Neuronal stem cell (in vitro differentiated cells): ENCODE results near the gene ZNF324.
A peak's percentile ranks its signal among the peaks of the same experiment; 100 is the strongest.
"Not testable (repeated sequence)": the region's sequence is repeated elsewhere in the genome, so short reads cannot be mapped to it uniquely, and the experiment has no call there.

Experiments
- DNase-seq: peaks from one replicate; pipeline ENCODE4 v3.0.0-alpha.2; 2013; ENCODE audit warnings: low spot score
- H2AFZ ChIP-seq: one replicate; pipeline ENCODE4 v1.6.1; 2013; ENCODE audit warnings: mild to moderate bottlenecking, low read length, inconsistent platforms
- H2AK5ac ChIP-seq: 2 replicates; pipeline ENCODE4 v1.6.1; 2013; ENCODE audit warnings: low read depth, mild to moderate bottlenecking, inconsistent platforms, low read length, moderate library complexity, mixed read lengths
- H2BK120ac ChIP-seq: 2 replicates; pipeline ENCODE4 v1.6.1; 2013; ENCODE audit warnings: low read depth, mild to moderate bottlenecking, inconsistent platforms, low read length, moderate library complexity, mixed read lengths
- H2BK12ac ChIP-seq: one replicate; pipeline ENCODE4 v1.6.1; 2013; ENCODE audit warnings: low read length, inconsistent platforms
- H2BK15ac ChIP-seq: 2 replicates; pipeline ENCODE4 v1.6.1; 2013; ENCODE audit warnings: mild to moderate bottlenecking, low read length, inconsistent platforms, mixed read lengths
- H2BK5ac ChIP-seq: one replicate; pipeline ENCODE4 v1.6.1; 2013; ENCODE audit warnings: inconsistent platforms, mild to moderate bottlenecking, low read length, moderate library complexity
- H3K14ac ChIP-seq: one replicate; pipeline ENCODE4 v1.6.1; 2013; ENCODE audit warnings: low read length, inconsistent platforms
- H3K18ac ChIP-seq: 2 replicates; pipeline ENCODE4 v1.6.1; 2013; ENCODE audit warnings: low read length, inconsistent platforms
- H3K23ac ChIP-seq: 2 replicates; pipeline ENCODE4 v1.6.1; 2013; ENCODE audit warnings: low read depth, mild to moderate bottlenecking, mixed read lengths, low read length, inconsistent platforms; ENCODE audit not compliant: poor library complexity
- H3K27ac ChIP-seq: replicated peaks from 3 replicates; pipeline ENCODE4 v1.5.1; 2013; ENCODE audit warnings: low read length, inconsistent platforms
- H3K27me3 ChIP-seq, 3 experiments: 2 replicates each; pipeline ENCODE4 v1.6.1; 2013; ENCODE audit warnings: low read length in 3 of 3, mild to moderate bottlenecking in 2 of 3, inconsistent platforms in 1 of 3, low read depth in 1 of 3, mixed read lengths in 1 of 3, moderate library complexity in 1 of 3; ENCODE audit not compliant: control insufficient read depth in 3 of 3, insufficient read depth in 3 of 3
- H3K36me3 ChIP-seq, 2 donors: replicated peaks in 1 of 2; 2 replicates each; pipeline ENCODE4 v1.6.1; 2013; ENCODE audit warnings: low read length in 2 of 2; ENCODE audit not compliant: control insufficient read depth in 2 of 2, insufficient read depth in 2 of 2
- H3K4ac ChIP-seq: 2 replicates; pipeline ENCODE4 v1.6.1; 2013; ENCODE audit warnings: inconsistent platforms, mild to moderate bottlenecking, low read length, moderate library complexity
- H3K4me1 ChIP-seq, 2 donors: 1 replicate in 1 of 2; 2 replicates in 1 of 2; pipeline ENCODE4 v1.6.1; 2013; ENCODE audit warnings: low read length in 2 of 2, low read depth in 1 of 2; ENCODE audit not compliant: control insufficient read depth in 2 of 2, insufficient read depth in 1 of 2
- H3K4me2 ChIP-seq: one replicate; pipeline ENCODE4 v1.6.1; 2013; ENCODE audit warnings: mild to moderate bottlenecking, low read length, inconsistent platforms; ENCODE audit not compliant: insufficient read depth, poor library complexity, severe bottlenecking
- H3K4me3 ChIP-seq, 2 donors: 2 replicates each; pipeline ENCODE4 v1.5.1; 2013; ENCODE audit warnings: low read length in 2 of 2, mild to moderate bottlenecking in 2 of 2, inconsistent platforms in 1 of 2, moderate library complexity in 1 of 2
- H3K79me1 ChIP-seq: one replicate; pipeline ENCODE4 v1.6.1; 2013; ENCODE audit warnings: low read depth, mild to moderate bottlenecking, inconsistent platforms, low read length, moderate library complexity
- H3K9ac ChIP-seq: one replicate; pipeline ENCODE4 v1.6.1; 2013; ENCODE audit warnings: mild to moderate bottlenecking, low read depth, low read length, inconsistent platforms; ENCODE audit not compliant: poor library complexity
- H3K9me3 ChIP-seq, 2 donors: replicated peaks in 1 of 2; 2 replicates each; pipeline versions ENCODE3 to v1.6.1; 2013; ENCODE audit warnings: low read length in 2 of 2, mild to moderate bottlenecking in 2 of 2, inconsistent platforms in 1 of 2, low read depth in 1 of 2, mixed read lengths in 1 of 2, moderate library complexity in 1 of 2; ENCODE audit not compliant: control insufficient read depth in 2 of 2, insufficient read depth in 1 of 2
- H4K8ac ChIP-seq: one replicate; pipeline ENCODE4 v1.6.1; 2013; ENCODE audit warnings: low read depth, mild to moderate bottlenecking, inconsistent platforms, low read length, moderate library complexity
- H4K91ac ChIP-seq: one replicate; pipeline ENCODE4 v1.6.1; 2013; ENCODE audit warnings: low read length, low read depth, mild to moderate bottlenecking, inconsistent platforms; ENCODE audit not compliant: poor library complexity
- WGBS, 2 donors: extraction: QIAGEN DNeasy Blood & Tissue Kit; methylation state at CpG; one replicate each; pipeline ENCODE4 v1.1.7; 2013; ENCODE audit warnings: missing lambda C conversion rate in 2 of 2, mixed read lengths in 1 of 2; ENCODE audit not compliant: insufficient read length in 2 of 2, insufficient replicate concordance in 1 of 2; ENCODE audit errors: extremely low coverage in 2 of 2; 5-methylcytosine and 5-hydroxymethylcytosine counted together

Gene ZNF324

DNA sequence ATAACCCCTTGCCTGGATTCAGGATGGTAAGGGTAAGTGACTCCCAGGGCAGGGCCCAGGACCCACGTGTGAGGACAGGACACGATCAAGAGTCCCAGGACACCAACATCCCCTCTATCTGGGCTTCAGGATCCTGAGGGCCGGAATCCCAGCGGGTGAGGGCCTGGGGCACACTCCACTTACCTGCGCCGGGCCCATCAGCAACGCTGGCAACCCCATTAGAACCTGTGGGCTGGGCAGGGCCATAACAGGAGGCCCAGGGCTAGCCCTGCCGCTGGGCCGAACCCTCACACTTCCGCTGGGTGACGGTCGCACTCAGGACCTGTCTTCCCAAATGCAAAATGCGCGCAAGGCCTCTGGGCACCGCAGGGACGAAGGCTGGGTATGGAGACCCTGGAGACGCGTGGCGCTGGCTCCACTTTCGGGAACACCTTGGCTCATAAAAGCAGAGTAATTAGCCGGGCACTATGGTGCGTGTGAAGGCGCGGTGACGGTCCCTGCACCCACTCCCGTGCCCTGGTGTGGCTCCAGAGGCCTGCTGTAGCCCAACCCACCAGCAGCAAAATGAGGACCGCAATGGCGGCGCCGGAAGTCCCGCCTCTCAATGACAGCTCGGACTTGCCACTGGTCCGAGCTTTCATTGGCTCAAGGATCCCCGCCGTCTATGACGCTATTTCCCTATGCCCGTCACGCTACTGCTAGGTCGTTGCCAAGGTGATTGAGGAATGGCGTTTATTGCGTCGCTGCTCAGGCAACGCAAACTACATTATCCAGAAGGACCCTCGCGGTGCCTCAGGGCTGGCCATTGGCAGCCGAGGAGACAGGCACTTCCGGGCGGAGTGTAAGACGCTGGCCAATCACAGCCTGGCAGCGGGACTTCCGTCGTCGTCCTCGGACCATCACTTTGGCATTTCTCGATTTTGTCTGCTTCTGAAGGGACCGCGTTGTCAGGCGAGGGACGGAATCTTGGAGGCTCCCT, 27.0 kb upstream of the ZNF324 start, which contains the start of gene ZNF132:
TSS of gene ZNF132 (minus strand) at position 578 of the 979 bp plus-strand sequence. CDS start at position 246, 332 bp downstream.
- H3K9me3 ChIP-seq, result peaks cover 25 to 37% of the 10 kb centered on the region in 2 donors
- peaks cover 6% of the 10 kb centered on the region for H3K79me1 ChIP-seq
- no peak within 1 kb of the TSS for H4K8ac ChIP-seq
- WGBS, 2 donors, result no CpG with 5 or more reads among the region's 59 CpGs
- H3K27ac ChIP-seq, result no peak within 1 kb of the TSS
- peak within 1 kb of the TSS; percentile 87 for H3K9ac ChIP-seq
- H2BK5ac ChIP-seq, result no peak within 1 kb of the TSS
- H3K4me1 ChIP-seq, result peaks cover 0 to 10% of the 10 kb centered on the region in 2 donors
- H3K27me3 ChIP-seq, result no peaks in the 10 kb centered on the region
- H3K4me2 ChIP-seq, result peak within 1 kb of the TSS; percentile 93
- peak within 1 kb of the TSS; percentile 79 for H3K4ac ChIP-seq
- H3K18ac ChIP-seq, result peak within 1 kb of the TSS; percentile 92
- H4K91ac ChIP-seq, result no peak within 1 kb of the TSS
- no peak within 1 kb of the TSS for H2BK120ac ChIP-seq
- no peak within 1 kb of the TSS for H2BK12ac ChIP-seq
- H2AFZ ChIP-seq, result peak within 1 kb of the TSS; percentile 82
- peaks cover 9 to 30% of the 10 kb centered on the region in 2 donors for H3K36me3 ChIP-seq
- H3K14ac ChIP-seq, result peak within 1 kb of the TSS; percentile 73
- peak; percentile 97 for DNase-seq
- H3K4me3 ChIP-seq, result peak within 1 kb of the TSS; percentile 69 to 87
- H3K23ac ChIP-seq, result peak within 1 kb of the TSS; percentile 40
- no peak within 1 kb of the TSS for H2BK15ac ChIP-seq
- H2AK5ac ChIP-seq, result peak within 1 kb of the TSS; percentile 66

DNA sequence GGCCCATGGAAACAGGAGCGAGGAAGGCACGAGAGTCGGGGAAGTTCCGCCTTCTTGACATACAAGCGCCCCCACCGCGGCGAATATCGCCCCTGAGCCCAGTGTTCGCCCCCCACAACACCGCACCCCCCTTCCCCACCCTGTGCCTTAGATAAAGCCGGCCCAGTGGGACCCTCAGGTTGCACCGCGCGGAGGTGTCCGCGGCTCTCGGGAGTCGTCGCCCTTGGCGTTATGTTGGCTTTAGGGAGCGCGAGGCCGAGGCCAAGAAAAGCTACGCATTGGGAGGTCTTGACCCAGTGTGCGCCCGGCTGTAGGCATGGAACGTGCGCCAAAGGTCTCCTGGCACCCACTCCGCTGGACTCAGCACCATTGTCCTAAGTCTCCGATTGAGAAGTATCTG, 26.3 kb upstream of the ZNF324 start:
- H3K27ac ChIP-seq, result no peak overlapping the region
- H2BK15ac ChIP-seq, result no peak overlapping the region
- H3K9ac ChIP-seq, result peak overlapping the region; percentile 60
- no peak for DNase-seq
- no peak overlapping the region for H2BK120ac ChIP-seq
- H3K9me3 ChIP-seq, result peaks cover 21 to 30% of the 10 kb centered on the region in 2 donors
- H3K36me3 ChIP-seq, result peaks cover 5 to 23% of the 10 kb centered on the region in 2 donors
- peak overlapping the region; percentile 92 for H3K18ac ChIP-seq
- H3K4me1 ChIP-seq, result peaks cover 0 to 10% of the 10 kb centered on the region in 2 donors
- no peak overlapping the region for H2BK12ac ChIP-seq
- peak overlapping the region; percentile 82 for H2AFZ ChIP-seq
- no peak overlapping the region for H3K23ac ChIP-seq
- no peak overlapping the region for H4K91ac ChIP-seq
- peak overlapping the region; percentile 21 for H3K14ac ChIP-seq
- WGBS, 2 donors, result no CpG with 5 or more reads among the region's 31 CpGs
- H3K27me3 ChIP-seq, result no peaks in the 10 kb centered on the region
- H2BK5ac ChIP-seq, result no peak overlapping the region
- H3K4me3 ChIP-seq, result peak overlapping the region; percentile 69 to 83
- peak overlapping the region; percentile 93 for H3K4me2 ChIP-seq
- peak overlapping the region; percentile 66 for H2AK5ac ChIP-seq
- peaks cover 6% of the 10 kb centered on the region for H3K79me1 ChIP-seq
- H4K8ac ChIP-seq, result no peak overlapping the region
- no peak overlapping the region for H3K4ac ChIP-seq

DNA sequence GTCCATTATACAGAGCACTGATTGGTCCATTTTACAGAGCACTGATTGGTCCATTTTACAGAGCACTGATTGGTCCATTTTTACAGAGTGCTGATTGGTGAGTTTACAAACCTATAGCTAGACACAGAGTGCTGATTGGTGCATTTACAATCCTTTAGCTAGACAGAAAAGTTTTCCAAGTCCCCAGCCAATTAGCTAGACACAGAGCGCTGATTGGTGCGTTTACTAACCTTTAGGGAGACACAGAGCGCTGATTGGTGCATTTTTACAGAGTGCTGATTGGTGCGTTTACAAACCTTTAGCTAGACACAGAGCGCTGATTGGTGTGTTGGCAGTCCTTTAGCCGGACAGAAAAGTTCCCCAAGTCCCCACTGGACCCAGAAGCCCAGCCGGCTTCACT, 23.9 kb upstream of the ZNF324 start:
- H2BK120ac ChIP-seq, H3K4ac ChIP-seq, H3K23ac ChIP-seq, H2AFZ ChIP-seq, H3K27me3 ChIP-seq, H3K4me3 ChIP-seq, H3K9ac ChIP-seq, H3K36me3 ChIP-seq, H3K79me1 ChIP-seq, H2BK12ac ChIP-seq, H3K18ac ChIP-seq, H3K4me2 ChIP-seq, H3K14ac ChIP-seq, H3K27ac ChIP-seq, H4K8ac ChIP-seq, DNase-seq, H4K91ac ChIP-seq, H2BK5ac ChIP-seq, H2AK5ac ChIP-seq, H2BK15ac ChIP-seq: not testable (repeated sequence)
- Histone ChIP-seq H3K9me3 (peaks cover 9 to 19% of the 10 kb centered on the region in 2 donors), H3K4me1 (peaks cover 0 to 10% of the 10 kb centered on the region in 2 donors)
- no CpG with 5 or more reads among the region's 7 CpGs for WGBS, 2 donors

DNA sequence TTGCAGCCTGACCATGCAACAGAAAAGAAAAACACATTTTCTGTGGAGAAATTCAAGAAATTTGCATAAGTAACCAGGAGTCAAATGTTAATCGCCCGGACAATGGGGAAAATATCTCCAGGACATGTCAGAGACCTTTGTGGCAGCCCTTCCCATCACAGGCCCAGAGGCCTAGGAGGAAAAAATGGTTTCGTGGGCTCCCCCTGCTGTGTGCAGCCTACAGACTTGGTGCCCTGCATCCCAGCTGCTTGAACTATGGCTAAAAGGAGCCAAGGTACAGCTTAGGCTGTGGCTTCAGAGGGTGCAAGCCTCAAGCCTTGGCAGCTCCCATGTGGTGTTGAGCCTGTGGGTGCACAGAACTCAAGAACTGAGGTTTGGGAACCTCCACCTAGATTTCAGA, 18.0 kb upstream of the ZNF324 start:
- H3K27ac ChIP-seq, H2BK12ac ChIP-seq, H2AK5ac ChIP-seq, H2AFZ ChIP-seq, H3K14ac ChIP-seq, H3K18ac ChIP-seq, H3K9ac ChIP-seq, H3K79me1 ChIP-seq, H4K91ac ChIP-seq, DNase-seq, H4K8ac ChIP-seq, H3K4me2 ChIP-seq, H3K23ac ChIP-seq, H3K4ac ChIP-seq, H3K36me3 ChIP-seq, H2BK120ac ChIP-seq, H2BK15ac ChIP-seq, H3K27me3 ChIP-seq, H2BK5ac ChIP-seq, H3K4me3 ChIP-seq: not testable (repeated sequence)
- Histone ChIP-seq H3K9me3 (peaks cover 4 to 20% of the 10 kb centered on the region in 2 donors), H3K4me1 (peaks cover 2 to 10% of the 10 kb centered on the region in 2 donors)
- WGBS, 2 donors, result no CpG with 5 or more reads among the region's 3 CpGs
